ENCODE results near the gene ATP13A4.

DNA sequence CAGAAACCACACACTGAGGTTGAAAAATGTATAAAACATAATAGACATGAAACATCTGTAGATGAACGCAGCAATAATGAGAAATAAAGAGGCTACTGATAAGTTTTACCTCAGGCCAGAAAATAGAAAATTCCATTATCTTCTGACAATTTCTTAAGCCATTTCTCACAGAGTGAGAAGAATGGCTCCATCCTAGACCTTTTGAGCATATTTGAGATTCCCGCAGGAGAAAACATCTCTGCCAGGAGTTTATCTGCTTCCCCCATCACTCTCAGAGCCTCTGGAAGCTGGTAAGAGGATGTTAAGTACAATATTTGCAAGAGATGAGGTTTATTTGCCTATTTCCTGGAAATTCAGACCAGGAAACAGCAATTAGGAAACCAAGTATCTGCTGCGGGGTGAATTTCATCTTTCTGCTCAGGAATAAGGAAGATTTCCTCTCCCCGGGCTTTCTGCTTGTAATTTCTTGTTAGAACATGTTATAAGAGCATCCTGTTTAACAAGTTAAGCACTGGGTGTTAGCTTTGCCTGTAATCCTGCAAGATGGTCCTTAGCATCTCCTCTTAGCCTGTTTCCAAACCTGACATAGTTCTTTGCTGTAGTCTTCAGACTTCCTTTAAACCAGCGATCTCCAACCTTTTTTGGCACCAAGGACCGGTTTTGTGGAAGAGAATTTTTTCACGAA lies 54.8 kb downstream of the ATP13A4 start:
- TF ChIP-seq, protein P1, sequence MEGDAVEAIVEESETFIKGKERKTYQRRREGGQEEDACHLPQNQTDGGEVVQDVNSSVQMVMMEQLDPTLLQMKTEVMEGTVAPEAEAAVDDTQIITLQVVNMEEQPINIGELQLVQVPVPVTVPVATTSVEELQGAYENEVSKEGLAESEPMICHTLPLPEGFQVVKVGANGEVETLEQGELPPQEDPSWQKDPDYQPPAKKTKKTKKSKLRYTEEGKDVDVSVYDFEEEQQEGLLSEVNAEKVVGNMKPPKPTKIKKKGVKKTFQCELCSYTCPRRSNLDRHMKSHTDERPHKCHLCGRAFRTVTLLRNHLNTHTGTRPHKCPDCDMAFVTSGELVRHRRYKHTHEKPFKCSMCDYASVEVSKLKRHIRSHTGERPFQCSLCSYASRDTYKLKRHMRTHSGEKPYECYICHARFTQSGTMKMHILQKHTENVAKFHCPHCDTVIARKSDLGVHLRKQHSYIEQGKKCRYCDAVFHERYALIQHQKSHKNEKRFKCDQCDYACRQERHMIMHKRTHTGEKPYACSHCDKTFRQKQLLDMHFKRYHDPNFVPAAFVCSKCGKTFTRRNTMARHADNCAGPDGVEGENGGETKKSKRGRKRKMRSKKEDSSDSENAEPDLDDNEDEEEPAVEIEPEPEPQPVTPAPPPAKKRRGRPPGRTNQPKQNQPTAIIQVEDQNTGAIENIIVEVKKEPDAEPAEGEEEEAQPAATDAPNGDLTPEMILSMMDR (IDR thresholded peaks at IDR 0.05; ENCODE audit: low read depth, low read length, missing input control) = no peak
- TF ChIP-seq TAF1 (conservative IDR thresholded peaks at IDR 0.05) = no peak
